Ovary (tissue), 3 donors: ENCODE data around the gene SMIM10L1.

Experiments used
- CTCF ChIP-seq, 3 donors: fragments of 450-650 bp in 2 of 3; fragments of 200-600 bp in 1 of 3; IDR thresholded peaks; one replicate each; pipeline versions ENCODE4 v1.5.1 to v1.8.0; 2016 to 2022; ENCODE audit warnings: antibody characterized with exemption in 3 of 3, mild to moderate bottlenecking in 1 of 3
- POLR2A ChIP-seq: fragments of 450-650 bp; IDR thresholded peaks from one replicate; pipeline ENCODE4 v1.6.1; 2017; ENCODE audit warnings: antibody characterized with exemption, mild to moderate bottlenecking, moderate library complexity
- donor health status: DM: no; HTN: no; CAD: no.

- TF ChIP-seq POLR2A (no peak), CTCF (IDR thresholded peaks at IDR 0.05) (no peak)
These were observed 38.1 kb downstream of the SMIM10L1 start for GRCh38 chr12:11209113-11209512.
